Hepatocyte (in vitro differentiated cells): Measurements from ENCODE around the gene SLC5A1.

ENCODE experiments used
- CTCF ChIP-seq: fragments of 200-600 bp; sonication (generic); IDR thresholded peaks from 2 replicates; pipeline ENCODE4 v1.5.1; 2016; ENCODE audit warnings: antibody characterized with exemption, mild to moderate bottlenecking; ENCODE audit not compliant: poor library complexity
- EZH2 ChIP-seq: fragments of 200-600 bp; sonication (generic); IDR thresholded peaks from 2 replicates; pipeline ENCODE4 v1.6.1; 2016; ENCODE audit warnings: antibody characterized with exemption, mild to moderate bottlenecking, borderline replicate concordance
- EZH2phosphoT487 ChIP-seq: fragments of 200-600 bp; sonication (generic); IDR thresholded peaks from one replicate; pipeline ENCODE4 v1.6.1; 2018; ENCODE audit warnings: antibody characterized with exemption, mild to moderate bottlenecking, low read depth, moderate library complexity; ENCODE audit not compliant: unreplicated experiment, severe bottlenecking

- no peak for TF ChIP-seq CTCF
- TF ChIP-seq EZH2: no peak
- no peak for TF ChIP-seq EZH2phosphoT487
Observed at GRCh38 chr22:32067613-32068012, 24.6 kb downstream of the SLC5A1 start.
